SIG-M5 (cell line): Measurements from ENCODE around the gene PPP6C.
"Not testable (repeated sequence)": the region's sequence is repeated elsewhere in the genome, so short reads cannot be mapped to it uniquely, and the experiment has no call there.

ENCODE experiments used
- DNase-seq: peaks from one replicate; lab custom pipeline; 2025; lab: John Stamatoyannopoulos, UW

PPP6C gene

DNA sequence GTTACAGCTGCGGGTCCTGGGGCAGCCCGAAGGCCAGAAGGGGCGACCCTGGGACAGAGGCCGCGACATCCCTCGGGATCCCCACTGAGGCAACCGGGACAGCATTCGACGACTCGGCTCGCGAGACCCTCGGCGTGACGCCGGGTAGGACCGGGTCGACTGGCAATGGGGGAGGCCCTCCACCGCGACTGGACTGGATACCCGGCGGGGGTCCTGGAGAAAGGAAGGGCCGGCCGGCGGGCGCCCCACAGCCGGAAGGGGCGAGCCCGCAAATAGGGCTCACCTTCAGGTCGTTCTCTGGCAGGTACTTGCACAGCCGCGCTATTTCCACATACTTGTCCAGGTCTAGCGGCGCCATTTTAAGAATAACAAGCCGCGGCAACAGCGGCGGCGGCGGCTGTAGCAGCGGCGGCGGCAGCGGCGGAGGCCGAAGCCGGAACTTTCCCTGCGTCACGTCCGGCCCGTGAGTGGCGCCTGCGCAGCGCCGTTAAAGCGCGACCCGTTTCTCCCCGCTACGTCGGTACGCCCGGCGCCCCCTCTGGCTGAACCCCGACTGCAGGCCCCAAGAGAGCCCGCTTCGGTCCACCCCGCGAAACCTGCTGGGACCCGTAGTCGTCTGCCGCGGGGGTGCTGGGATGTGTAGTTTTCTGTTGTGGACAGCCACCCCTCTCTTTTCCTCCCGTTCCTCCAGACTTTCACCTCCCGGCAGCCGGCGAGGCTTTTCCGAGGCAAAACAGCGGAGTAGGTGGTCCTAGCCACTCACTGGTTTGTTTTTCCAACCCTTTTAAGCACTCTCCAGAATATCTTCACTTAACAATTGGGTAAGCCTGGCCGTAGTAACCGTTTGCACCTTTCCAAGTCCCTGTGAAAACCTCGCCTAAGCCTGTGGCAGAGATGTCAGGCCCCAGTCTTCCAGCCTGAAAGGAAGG is at the start of gene PPP6C:
Gene PPP6C (minus strand): TSS at position 443 of the 929 bp plus-strand sequence. CDS start 85 bp downstream, at position 358.
- peak; percentile 81 for DNase-seq

DNA sequence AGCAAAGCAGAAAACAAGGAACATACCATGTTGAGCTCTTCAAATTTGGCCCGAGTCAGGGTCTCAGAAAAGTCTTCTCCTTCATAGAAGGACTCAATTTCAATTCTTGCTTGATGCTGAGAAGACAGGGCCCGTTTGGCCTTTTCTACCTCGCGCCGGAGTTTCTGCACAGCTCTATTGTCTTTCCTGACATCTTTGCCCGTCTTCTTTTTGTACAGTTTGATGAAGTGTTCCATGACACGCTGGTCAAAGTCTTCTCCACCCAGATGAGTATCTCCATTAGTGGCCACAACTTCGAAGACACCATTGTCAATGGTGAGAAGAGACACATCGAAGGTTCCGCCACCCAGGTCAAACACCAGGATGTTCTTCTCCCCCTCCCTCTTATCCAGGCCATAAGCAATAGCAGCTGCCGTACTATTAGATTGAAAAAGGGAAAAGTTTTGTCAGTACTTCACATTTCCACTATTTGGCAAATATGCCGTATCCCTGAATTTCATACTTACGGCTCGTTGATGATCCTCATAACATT is 49.4 kb upstream of the PPP6C start:
- no peak for DNase-seq

DNA sequence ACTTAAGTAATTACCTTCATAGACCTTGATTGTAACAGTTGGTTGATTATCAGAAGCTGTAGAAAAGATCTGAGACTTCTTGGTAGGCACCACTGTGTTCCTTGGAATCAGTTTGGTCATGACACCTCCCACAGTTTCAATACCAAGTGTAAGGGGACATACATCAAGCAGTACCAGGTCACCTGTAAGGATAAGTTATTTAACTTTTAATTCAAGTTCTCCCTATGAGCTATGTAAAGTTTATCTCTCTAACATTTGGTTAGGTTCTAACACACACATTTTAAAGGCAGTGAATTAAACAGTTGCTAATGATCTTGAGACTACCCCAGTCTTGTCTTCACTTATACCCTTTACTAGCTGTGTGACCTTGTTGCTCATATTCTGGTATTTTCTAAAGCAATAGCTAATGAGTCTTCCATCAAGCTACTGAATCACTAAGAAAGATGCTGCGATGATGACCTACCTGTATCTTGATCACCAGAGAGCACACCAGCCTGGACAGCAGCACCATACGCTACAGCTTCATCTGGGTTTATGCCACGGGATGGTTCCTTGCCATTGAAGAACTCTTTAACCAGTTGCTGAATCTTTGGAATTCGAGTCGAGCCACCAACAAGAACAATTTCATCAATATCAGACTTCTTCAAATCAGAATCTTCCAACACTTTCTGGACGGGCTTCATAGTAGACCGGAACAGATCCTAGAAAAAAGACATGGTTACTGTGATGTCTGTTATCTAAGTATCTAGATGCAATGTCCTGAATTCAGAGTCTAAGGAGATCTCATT is 48.7 kb upstream of the PPP6C start:
- DNase-seq = no peak

DNA sequence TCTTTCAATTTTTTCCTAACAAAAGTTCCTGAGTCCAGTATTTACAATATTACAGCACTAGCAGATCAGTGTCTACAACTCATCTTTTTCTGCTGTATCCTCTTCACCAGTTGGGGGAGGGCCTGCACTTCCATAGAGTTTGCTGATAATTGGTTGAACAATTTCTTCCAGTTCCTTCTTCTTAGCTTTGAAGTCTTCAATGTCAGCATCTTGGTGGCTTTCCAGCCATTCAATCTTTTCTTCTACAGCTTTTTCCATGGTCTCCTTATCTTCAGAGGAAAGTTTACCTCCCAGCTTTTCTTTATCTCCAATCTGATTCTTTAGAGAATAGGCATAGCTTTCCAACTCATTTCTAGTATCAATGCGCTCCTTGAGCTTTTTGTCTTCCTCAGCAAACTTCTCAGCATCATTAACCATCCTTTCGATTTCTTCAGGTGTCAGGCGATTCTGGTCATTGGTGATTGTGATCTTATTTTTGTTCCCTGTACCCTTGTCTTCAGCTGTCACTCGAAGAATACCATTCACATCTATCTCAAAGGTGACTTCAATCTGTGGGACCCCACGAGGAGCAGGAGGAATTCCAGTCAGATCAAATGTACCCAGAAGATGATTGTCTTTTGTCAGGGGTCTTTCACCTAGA is 47.0 kb upstream of the PPP6C start:
- not testable (repeated sequence) for DNase-seq

DNA sequence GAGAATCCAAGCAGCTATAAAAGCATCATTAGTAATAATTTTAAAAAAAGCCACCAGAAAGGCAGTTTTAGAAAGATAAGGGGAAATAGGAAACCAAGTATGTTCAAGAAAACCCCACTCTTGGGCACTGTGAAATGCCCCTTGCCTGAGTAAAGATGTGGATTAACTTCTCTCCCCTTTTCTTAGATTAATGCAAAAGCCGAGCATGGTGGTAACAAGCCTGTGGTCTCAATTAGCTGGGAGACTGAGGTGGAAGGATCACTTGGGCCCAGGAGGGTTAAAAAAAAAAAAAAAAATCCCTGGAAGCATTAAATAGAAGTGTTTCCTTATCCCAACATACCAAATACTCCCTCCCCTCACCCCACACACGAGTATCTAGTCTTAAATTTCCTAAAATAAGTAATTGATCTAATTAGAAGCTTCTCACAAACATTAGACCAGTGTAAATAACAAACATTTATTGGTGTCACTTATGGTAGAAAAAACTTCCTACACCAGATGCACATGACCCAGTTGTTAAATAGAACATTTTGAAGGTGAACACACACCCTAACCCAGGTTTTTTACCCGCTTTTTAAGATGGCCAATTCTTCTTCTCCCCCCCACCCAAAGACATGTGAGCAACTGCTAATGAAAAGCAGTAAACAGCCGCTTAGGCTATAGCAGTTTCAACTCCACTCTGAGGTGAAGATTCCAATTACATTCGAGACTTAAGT is 46.4 kb upstream of the PPP6C start:
- DNase-seq = no peak

DNA sequence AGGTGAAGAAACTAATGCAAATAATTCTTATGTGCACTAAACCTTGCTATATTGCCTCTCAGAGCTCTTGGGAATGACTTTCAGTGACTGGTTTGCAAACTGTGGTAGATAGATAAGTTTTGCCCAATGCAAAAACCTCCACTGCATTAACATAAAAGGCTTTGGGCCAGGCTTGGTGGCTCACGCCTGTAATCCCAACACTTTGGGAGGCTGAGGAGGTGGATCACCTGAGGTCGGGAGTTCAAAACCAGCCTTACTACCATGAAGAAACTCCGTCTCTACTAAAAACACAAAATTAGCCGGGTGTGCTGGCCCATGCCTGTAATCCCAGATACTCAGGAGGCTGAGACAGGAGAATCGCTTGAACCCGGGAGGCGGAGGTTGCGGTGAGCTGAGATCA is 44.5 kb upstream of the PPP6C start:
- not testable (repeated sequence) for DNase-seq

DNA sequence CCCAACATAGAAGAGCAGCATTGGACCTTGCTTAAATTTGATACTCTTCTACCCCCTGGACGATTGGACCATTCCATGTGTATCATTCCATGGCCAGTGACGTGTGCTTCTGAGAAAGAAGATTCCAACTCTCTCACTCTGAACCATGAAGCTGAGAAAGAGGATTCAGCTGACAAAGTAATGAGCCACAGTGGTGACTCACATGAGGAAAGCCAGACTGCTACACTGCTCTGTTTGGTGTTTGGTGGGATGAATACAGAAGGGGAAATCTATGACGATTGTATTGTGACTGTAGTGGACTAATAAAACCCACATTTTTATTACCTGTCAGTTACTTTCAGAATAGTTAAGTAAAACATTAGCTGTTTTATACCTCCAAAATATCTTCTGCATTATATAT is 44.1 kb upstream of the PPP6C start:
- no peak for DNase-seq

DNA sequence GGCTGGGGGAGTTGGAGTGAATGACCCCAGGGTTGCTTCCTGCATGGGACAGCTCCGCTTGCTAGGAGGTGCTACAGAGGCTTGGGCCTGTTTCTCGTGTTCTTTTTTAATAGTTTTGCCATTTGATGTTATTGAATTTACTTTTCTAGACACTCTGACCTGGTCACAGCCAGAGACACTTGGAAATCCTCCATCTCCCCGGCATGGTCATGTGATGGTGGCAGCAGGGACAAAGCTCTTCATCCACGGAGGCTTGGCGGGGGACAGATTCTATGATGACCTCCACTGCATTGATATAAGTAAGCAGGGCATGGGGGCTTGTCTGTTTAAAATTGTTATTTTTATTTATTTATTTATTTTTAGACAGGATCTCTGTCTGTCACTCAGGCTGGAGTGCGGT is 38.2 kb upstream of the PPP6C start:
- no peak for DNase-seq

DNA sequence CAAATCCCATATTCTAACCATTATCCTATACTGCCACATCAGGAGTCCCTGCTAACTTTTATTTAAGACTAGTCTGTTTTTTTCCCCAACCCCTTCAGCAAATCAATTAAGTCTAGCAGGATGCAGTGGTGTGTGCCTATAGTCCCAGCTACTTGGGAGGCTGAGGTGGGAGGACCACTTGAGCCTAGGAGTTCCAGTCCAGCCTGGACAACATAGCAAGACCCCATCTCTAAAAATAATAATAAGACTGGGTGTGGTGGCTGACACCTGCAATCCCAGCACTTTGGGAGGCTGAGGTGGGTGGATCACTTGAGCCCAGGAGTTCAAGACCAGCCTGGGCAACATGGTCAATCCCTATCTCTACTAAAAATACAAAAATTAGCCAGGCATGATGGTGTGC is 35.3 kb upstream of the PPP6C start:
- not testable (repeated sequence) for DNase-seq

DNA sequence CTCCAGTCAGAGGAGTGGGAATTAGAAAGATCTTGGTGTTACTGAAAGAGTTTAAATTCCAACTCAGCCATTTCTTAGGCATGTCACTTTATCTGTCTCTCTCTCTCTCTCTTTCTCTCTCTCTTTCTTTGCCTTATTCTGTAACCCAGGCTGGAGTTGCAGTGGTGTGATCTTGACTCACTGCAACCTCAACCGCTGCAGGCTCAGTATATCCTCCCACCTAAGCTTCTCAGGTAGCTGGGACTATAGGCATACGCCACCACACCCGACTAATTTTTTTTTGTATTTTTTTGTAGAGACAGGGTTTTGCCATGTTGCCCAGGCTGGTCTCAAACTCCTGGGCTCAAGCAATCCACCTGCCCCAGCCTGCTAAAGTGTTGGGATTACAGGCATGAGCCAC is 29.0 kb upstream of the PPP6C start:
- no peak for DNase-seq

DNA sequence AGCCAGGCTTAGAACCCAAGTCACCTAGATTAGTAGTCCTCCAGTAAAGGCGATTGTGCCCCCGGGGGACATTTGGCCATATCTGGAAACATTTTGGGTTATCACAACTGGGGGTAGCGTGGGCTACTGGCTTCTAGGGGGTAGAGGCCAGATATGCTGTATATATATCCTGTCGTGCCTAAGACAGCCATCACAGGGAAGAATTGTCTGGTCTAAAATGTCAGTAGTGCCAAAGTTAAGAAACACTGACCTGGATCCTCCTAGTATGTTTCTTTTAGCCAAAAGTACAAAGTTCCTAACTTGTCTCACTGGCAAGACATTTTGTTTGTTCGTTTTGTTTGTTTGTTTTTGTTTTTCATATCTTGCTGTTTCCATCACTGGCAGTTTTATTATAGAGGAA is 24.6 kb upstream of the PPP6C start:
- no peak for DNase-seq

DNA sequence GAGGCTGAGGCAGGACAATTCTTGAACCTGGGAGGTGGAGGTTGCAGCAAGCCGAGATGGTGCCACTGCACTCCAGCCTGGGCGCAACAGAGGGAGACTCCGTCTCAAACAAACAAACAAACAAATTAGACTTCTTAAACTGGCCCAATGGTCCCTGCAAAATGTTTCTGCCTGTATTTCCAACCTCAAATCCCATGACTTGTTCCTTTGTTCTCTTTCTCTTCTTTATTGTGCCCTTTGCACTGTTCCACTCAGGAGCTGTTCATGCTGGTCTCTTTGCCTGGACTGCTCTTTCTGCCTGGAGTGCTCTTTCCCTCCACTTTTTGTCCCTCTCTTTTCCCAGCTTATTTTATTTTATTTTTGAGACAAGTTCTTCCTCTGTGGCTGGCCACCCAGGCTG is 14.9 kb upstream of the PPP6C start:
- DNase-seq = no peak

DNA sequence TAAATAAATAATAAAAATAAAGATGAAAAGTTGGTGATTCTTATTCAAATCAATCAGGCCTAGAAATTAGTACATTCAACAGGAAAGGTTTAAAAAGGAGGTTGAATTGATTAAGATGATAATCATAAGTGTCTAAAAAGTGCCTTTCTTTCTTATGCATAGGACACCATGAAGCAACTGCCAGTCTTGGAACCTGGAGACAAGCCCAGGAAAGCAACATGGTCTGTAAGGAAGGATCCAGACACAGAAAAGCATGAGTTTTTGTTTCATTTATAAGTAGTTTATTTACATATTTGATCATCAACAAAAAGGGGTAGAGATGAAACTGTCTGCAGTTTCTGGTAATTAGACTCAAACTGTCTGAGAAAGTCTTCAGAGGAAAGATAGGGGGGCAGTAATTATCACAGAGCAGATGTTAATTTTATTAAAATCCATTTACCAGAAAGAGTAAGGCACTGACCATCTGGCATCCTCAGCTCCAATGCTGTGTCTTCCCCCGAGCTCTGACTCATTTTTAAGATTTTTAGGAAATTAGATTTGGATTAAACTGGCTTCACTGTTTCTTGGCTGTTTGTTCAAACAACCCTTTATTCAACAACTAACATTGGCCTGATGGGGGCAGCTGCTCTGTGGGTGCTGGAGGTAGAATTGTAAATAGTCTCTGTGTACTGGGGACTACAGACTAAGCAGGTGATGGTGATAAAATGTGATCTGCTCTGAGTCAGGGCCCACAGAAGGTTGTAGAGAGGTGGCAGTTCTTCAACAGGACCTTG is 13.4 kb upstream of the PPP6C start:
- no peak for DNase-seq

DNA sequence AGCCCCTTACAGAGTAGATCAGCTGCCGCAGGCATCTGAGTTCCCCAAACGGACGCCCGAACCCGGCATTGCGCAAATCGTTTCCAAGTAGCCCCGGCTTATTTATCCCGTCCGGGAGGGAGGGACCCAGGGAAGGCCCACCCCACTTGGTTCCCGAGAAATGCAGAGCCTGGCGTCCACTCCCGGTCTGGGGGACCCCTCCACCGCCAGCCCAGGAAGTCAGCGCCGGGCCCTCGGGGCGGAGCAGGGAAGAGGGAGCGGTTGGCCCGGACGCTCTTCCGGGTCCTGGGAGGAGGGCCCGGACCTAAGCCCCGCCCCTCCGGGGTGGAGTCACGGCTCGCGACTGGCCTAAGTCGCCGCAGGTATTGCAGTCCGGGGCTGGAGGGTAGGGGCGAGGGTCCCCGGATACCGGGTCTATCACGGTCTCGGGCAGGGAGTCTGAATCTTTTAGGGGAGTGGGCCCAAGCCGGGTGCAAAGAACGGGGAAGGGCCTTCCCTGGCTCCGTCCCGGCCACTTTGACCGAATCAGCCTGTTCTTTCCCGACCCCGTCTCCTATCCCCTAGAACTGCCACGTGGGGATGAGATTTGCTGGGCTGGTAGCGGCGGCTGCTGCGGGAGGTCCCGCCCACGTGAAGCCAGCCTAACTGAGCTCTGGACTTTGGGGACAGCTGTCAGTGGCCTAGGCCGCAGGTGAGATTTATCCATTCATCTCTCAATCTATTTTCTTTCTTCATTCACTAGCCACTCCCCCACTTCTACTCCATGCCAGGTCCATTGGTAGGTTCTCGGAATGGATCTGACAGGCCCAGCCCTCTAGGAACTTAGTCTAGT is 10.8 kb upstream of the PPP6C start, which contains the start of gene RABEPK:
Gene RABEPK (plus strand): TSS at position 327 of the 832 bp plus-strand sequence. CDS start 2,472 bp downstream, outside the sequence.
- peak; percentile 65 for DNase-seq

DNA sequence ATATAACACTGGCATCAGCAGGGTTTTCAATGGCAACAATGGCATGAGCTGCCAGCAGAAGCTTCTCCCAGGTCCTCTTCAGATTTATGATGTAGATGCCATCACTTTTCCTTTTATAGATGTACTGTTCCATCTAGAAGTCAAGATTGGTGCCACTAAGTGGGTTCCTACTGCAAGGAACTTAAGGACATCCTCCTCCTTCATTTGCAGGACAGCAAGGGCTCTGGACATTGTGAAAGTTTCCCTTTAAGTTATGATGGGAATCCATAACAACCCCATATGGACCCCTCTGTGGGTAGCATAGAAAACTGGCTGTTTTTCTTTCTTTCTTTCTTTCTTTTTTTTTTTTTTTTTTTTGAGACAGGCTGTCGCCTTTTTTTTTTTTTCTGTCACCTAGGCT is 6.0 kb upstream of the PPP6C start:
- DNase-seq = not testable (repeated sequence)

DNA sequence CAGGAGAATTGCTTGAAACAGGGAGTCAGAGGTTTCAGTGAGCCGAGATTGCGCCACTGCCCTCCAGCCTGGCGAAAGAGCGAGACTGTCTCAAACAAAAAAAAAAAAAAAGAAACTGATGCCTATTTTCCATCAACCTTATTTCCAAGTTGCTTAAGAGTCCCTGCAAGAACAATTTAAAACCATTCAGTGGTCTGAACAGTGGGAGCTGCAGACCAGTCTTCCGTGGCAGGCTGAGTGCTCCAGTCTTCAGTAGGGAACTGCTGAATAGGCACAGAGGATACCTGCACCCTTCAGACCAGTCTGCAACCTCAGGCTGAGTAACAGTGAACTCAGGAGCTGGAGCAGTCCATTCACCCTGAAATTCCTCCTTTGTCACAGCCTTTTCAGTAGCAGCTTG is 4.9 kb upstream of the PPP6C start:
- DNase-seq = peak; percentile 16

DNA sequence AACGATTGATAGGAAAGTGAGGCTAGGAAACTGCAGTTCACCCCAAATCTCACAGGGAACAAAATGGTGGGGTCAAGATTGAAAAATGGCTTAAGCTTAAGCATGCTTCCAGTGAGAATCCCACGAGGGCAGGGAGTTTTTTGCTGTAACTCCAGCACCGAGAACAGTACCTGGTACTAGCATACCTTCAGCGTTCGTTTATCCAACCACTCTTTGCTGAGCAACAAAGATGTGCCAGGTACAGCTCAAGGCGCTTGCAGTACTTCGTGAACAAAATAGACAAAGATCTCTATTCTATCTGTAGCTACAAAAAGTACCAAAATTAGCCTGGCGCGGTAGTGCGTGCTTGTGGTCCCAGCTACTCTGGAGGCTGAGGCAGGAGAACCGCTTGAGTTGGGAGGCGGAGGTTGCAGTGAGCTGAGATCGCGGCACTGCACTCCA is 778 bp upstream of the PPP6C start:
- no peak for DNase-seq

DNA sequence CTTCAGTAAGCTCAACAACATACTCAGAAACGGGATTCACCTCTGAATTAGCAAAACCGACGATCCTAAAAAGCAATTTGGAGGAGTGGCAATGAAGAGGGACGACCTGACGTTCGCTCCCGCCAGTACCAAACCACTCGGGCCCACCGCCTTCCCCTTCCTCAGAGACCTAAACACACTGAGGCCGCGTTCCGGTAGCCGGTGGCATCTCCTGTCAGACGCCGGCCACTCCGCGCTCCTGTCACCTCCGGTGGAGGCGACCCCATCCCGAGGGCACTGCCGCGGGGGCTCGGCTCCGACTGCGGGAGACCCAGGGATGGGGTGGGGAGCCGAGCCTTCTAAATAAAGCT is 617 bp downstream of the PPP6C start:
- DNase-seq = no peak

DNA sequence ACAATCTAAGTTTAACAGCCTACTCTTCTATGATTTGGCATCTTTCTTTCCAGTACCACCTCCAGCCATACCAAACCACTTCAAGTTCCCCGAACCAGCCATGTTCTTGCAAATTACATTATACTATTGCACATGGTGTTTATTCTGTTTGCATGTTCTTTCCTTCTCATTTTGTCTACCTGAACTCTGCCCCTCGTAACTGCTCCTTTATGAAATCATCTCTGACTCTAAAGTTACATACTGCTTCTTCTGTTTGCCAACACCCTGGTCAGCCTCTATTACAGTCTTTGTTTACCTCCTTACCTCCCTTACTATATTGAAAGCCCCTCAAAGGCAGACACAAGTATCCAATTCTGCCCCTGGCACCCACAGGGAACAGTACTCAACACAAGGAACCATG is 6.0 kb downstream of the PPP6C start:
- DNase-seq = no peak

DNA sequence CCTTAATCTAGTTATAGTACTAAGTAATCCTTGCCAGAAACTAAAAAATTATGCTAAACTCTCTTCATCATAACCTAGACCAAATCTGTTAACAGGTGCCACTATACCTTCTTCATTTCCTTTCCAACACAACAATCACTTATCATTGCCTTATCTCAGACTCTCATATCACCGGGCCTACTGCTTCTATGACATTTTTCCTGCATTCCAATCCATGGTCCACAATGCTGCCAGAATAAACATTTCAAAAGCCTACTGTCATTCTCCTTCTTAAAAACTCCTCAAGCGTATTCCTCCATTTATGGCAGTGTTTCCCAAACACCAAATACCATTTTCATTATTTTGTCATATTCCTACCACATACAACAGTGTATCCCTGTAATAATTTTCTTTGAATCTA is 6.5 kb downstream of the PPP6C start:
- DNase-seq = no peak
